PC-3 (cell line): ENCODE data around the gene CNTNAP5. TPM values are rescaled to one million over a fixed set of nuclear protein-coding genes. Genes with fewer than 3 reads are reported as not detected.

Experiments
- ATAC-seq: fragments of 200-7000 bp; cut with Tn5 transposase; 2 replicates; pipeline ENCODE4 v1.9.1; 2020; ENCODE audit warnings: mild to moderate bottlenecking, moderate library complexity
- BruUV-seq: library from RNA; stranded (reverse); fragments of 400-500 nt; replicated peaks from 2 replicates; lab custom pipeline; 2021; lab: Mats Ljungman, UMichigan
- CTCF ChIA-PET: fragments of 300-600 bp; sonication (Branson Sonifier 250); formaldehyde crosslinking; loops from one replicate; lab custom pipeline; 2022; ENCODE audit warnings: antibody characterized with exemption; lab: Charles Lee
- POLR2A ChIA-PET: fragments of 300-600 bp; sonication (Branson Sonifier 250); formaldehyde crosslinking; loops from one replicate; lab custom pipeline; 2022; ENCODE audit warnings: antibody characterized with exemption; ENCODE audit not compliant: unreplicated experiment; lab: Charles Lee
- DNase-seq: peaks from one replicate; pipeline ENCODE4 v3.0.0-alpha.2; 2015
- H2AFZ ChIP-seq: fragments of 300-600 bp; sonication (generic); 2 replicates; pipeline ENCODE4 v1.6.0; 2016; ENCODE audit warnings: antibody characterized with exemption, low read length
- H3F3A ChIP-seq: fragments of 300-600 bp; sonication (generic); one replicate; pipeline ENCODE4 v1.6.0; 2017; ENCODE audit warnings: antibody characterized with exemption, low read length, control low read depth, mild to moderate bottlenecking; ENCODE audit not compliant: unreplicated experiment
- H3K27ac ChIP-seq: fragments of 300-600 bp; sonication (generic); 2 replicates; pipeline ENCODE4 v1.5.1; 2016; ENCODE audit warnings: mild to moderate bottlenecking, low read length
- H3K27me3 ChIP-seq: fragments of 300-600 bp; sonication (generic); 2 replicates; pipeline ENCODE4 v1.6.1; 2016; ENCODE audit warnings: low read length, mixed read lengths
- H3K36me3 ChIP-seq: fragments of 300-600 bp; sonication (generic); 2 replicates; pipeline ENCODE4 v1.6.1; 2016; ENCODE audit warnings: low read depth, mixed run types, low read length, mixed read lengths
- H3K4me1 ChIP-seq: fragments of 300-600 bp; sonication (generic); 2 replicates; pipeline ENCODE4 v1.5.1; 2016; ENCODE audit warnings: low read length; ENCODE audit not compliant: insufficient read depth
- H3K4me2 ChIP-seq: fragments of 300-600 bp; sonication (generic); 2 replicates; pipeline ENCODE4 v1.6.0; 2016; ENCODE audit warnings: low read length
- H3K4me3 ChIP-seq: fragments of 300-600 bp; sonication (generic); 2 replicates; pipeline ENCODE4 v1.5.1; 2016; ENCODE audit warnings: mild to moderate bottlenecking, low read length, mixed read lengths
- H3K79me2 ChIP-seq: fragments of 300-600 bp; sonication (generic); 2 replicates; pipeline ENCODE4 v1.6.1; 2017; ENCODE audit warnings: low read length, mixed read lengths
- H3K9ac ChIP-seq: fragments of 300-600 bp; sonication (generic); 2 replicates; pipeline ENCODE4 v1.6.0; 2016; ENCODE audit warnings: mild to moderate bottlenecking, low read length
- H3K9me2 ChIP-seq: fragments of 300-600 bp; sonication (generic); replicated peaks from 2 replicates; pipeline ENCODE4 v1.6.1; 2016; ENCODE audit warnings: mixed run types, low read length, mixed read lengths
- H3K9me3 ChIP-seq: fragments of 300-600 bp; sonication (generic); 2 replicates; pipeline ENCODE4 v1.6.1; 2016; ENCODE audit warnings: low read length, mixed read lengths
- H4K20me1 ChIP-seq: fragments of 300-600 bp; sonication (generic); 2 replicates; pipeline ENCODE4 v1.6.1; 2016; ENCODE audit warnings: low read length, mixed read lengths
- CTCF ChIP-seq: fragments of 300-600 bp; sonication (generic); conservative IDR thresholded peaks from 2 replicates; pipeline ENCODE4 v1.5.1; 2017; ENCODE audit warnings: antibody characterized with exemption, low read depth, mild to moderate bottlenecking, low read length
- EZH2 ChIP-seq: fragments of 300-600 bp; sonication (generic); IDR thresholded peaks from one replicate; pipeline ENCODE4 v1.6.1; 2017; ENCODE audit warnings: antibody characterized with exemption, mild to moderate bottlenecking, low read length; ENCODE audit not compliant: unreplicated experiment
- EZH2phosphoT487 ChIP-seq: fragments of 300-600 bp; sonication (generic); IDR thresholded peaks from 2 replicates; pipeline ENCODE4 v1.6.1; 2018; ENCODE audit warnings: mild to moderate bottlenecking, antibody characterized with exemption, low read length, borderline replicate concordance
- intact Hi-C: fragments of 100-400 bp; cut with micrococcal nuclease; formaldehyde crosslinking; loops from 2 replicates; pipeline ENCODE4 v1.9.0; 2023
- total RNA-seq: library from RNA; depleted of rRNA; stranded (reverse); fragments of >200 nt; gene quantifications from 2 replicates; pipeline ENCODE4 v1.2.3, GENCODE V29; 2014

Gene CNTNAP5
- total RNA-seq, 1 experiment from 2014 or later: not detected

- H3F3A ChIP-seq: no peaks in the 10 kb centered on the region
- H3K9me2 ChIP-seq: no peaks in the 10 kb centered on the region
- no peak overlapping the region for H3K9ac ChIP-seq
- no peaks in the 10 kb centered on the region for H3K9me3 ChIP-seq
- H3K4me1 ChIP-seq: no peaks in the 10 kb centered on the region
- no TSS peak for BruUV-seq
- ChIA-PET POLR2A (no interaction called here), CTCF (no interaction called here)
- no peak overlapping the region for H3K27ac ChIP-seq
- H2AFZ ChIP-seq: no peak overlapping the region
- H3K79me2 ChIP-seq: no peaks in the 10 kb centered on the region
- ATAC-seq (no peak), DNase-seq (no peak)
- no peak for TF ChIP-seq EZH2phosphoT487
- TF ChIP-seq EZH2: no peak
- TF ChIP-seq CTCF: no peak
- H3K4me2 ChIP-seq: no peak overlapping the region
- no peaks in the 10 kb centered on the region for H3K27me3 ChIP-seq
- intact Hi-C loops: no loop called here
- H4K20me1 ChIP-seq: no peaks in the 10 kb centered on the region
- H3K36me3 ChIP-seq: no peaks in the 10 kb centered on the region
- H3K4me3 ChIP-seq: no peak overlapping the region
Observed at GRCh38 chr2:124246170-124246569, 221.1 kb downstream of the CNTNAP5 start.

- Histone ChIP-seq H3K9me3 (no peaks in the 10 kb centered on the region), H2AFZ (no peak overlapping the region), H3K9me2 (no peaks in the 10 kb centered on the region), H3K9ac (no peak overlapping the region), H3K79me2 (no peaks in the 10 kb centered on the region), H3K4me1 (no peaks in the 10 kb centered on the region), H3K36me3 (no peaks in the 10 kb centered on the region), H3K4me3 (no peak overlapping the region), H3K27me3 (no peaks in the 10 kb centered on the region), H4K20me1 (no peaks in the 10 kb centered on the region), H3K27ac (no peak overlapping the region), H3K4me2 (no peak overlapping the region), H3F3A (no peaks in the 10 kb centered on the region)
- DNase-seq (no peak), ATAC-seq (no peak)
- TF ChIP-seq EZH2phosphoT487: no peak
- intact Hi-C loops: no loop called here
- CTCF ChIA-PET: no interaction called here
- POLR2A ChIA-PET: no interaction called here
- no TSS peak for BruUV-seq
Observed at GRCh38 chr2:124248386-124248785, 223.3 kb downstream of the CNTNAP5 start.

GRCh38 chr2:124250433-124250832, 225.3 kb downstream of the CNTNAP5 start:
- no peaks in the 10 kb centered on the region for H3K27me3 ChIP-seq
- intact Hi-C loops: no loop called here
- TF ChIP-seq CTCF (no peak), EZH2 (no peak), EZH2phosphoT487 (no peak)
- no peaks in the 10 kb centered on the region for H4K20me1 ChIP-seq
- no peak overlapping the region for H2AFZ ChIP-seq
- no peaks in the 10 kb centered on the region for H3F3A ChIP-seq
- POLR2A ChIA-PET: no interaction called here
- no peak overlapping the region for H3K4me2 ChIP-seq
- no peak overlapping the region for H3K4me3 ChIP-seq
- H3K9ac ChIP-seq: no peak overlapping the region
- no peaks in the 10 kb centered on the region for H3K79me2 ChIP-seq
- H3K36me3 ChIP-seq: no peaks in the 10 kb centered on the region
- CTCF ChIA-PET: no interaction called here
- DNase-seq (no peak), ATAC-seq (no peak)
- no peaks in the 10 kb centered on the region for H3K4me1 ChIP-seq
- H3K27ac ChIP-seq: no peak overlapping the region
- no peaks in the 10 kb centered on the region for H3K9me3 ChIP-seq
- no peaks in the 10 kb centered on the region for H3K9me2 ChIP-seq
- no TSS peak for BruUV-seq
